Trophoblast cell (in vitro differentiated cells and primary cell): ENCODE results near the gene ABI1.

ENCODE experiments used
- DNase-seq, 2 donors: peaks; one replicate each; pipeline ENCODE4 v3.0.0-alpha.2; 2016
- H2AFZ ChIP-seq: 2 replicates; pipeline ENCODE4 v1.6.1; 2013; ENCODE audit warnings: low read length, moderate library complexity, mild to moderate bottlenecking; ENCODE audit not compliant: insufficient read depth, poor library complexity
- H2AK5ac ChIP-seq: 2 replicates; pipeline ENCODE4 v1.6.1; 2013; ENCODE audit warnings: mild to moderate bottlenecking, low read length
- H2BK120ac ChIP-seq: 2 replicates; pipeline ENCODE4 v1.6.1; 2013; ENCODE audit warnings: low read length, mild to moderate bottlenecking, moderate library complexity; ENCODE audit not compliant: insufficient read depth, poor library complexity
- H2BK12ac ChIP-seq: 2 replicates; pipeline ENCODE4 v1.6.1; 2013; ENCODE audit warnings: mild to moderate bottlenecking, low read length, moderate library complexity
- H2BK5ac ChIP-seq: 2 replicates; pipeline ENCODE4 v1.6.1; 2013; ENCODE audit warnings: low read length, low read depth, moderate library complexity, mild to moderate bottlenecking; ENCODE audit not compliant: poor library complexity
- H3K14ac ChIP-seq: 2 replicates; pipeline ENCODE4 v1.6.1; 2013; ENCODE audit warnings: mild to moderate bottlenecking, low read length
- H3K18ac ChIP-seq: 2 replicates; pipeline ENCODE4 v1.6.1; 2013; ENCODE audit warnings: mild to moderate bottlenecking, low read length
- H3K23ac ChIP-seq: 2 replicates; pipeline ENCODE4 v1.6.1; 2013; ENCODE audit warnings: low read length
- H3K27ac ChIP-seq: 2 replicates; pipeline ENCODE4 v1.5.1; 2013; ENCODE audit warnings: low read depth, mild to moderate bottlenecking, inconsistent platforms, low read length, moderate library complexity
- H3K27me3 ChIP-seq: 2 replicates; pipeline ENCODE4 v1.6.1; 2013; ENCODE audit warnings: inconsistent platforms, mild to moderate bottlenecking, low read length, moderate library complexity; ENCODE audit not compliant: insufficient read depth
- H3K36me3 ChIP-seq, 2 experiments: 1 replicate in 1 of 2; 2 replicates in 1 of 2; pipeline ENCODE4 v1.6.1; 2013; ENCODE audit warnings: low read length in 2 of 2, mild to moderate bottlenecking in 2 of 2, moderate library complexity in 1 of 2; ENCODE audit not compliant: insufficient read depth in 2 of 2, control insufficient read depth in 1 of 2
- H3K4ac ChIP-seq: 2 replicates; pipeline ENCODE4 v1.6.1; 2013; ENCODE audit warnings: low read depth, mild to moderate bottlenecking, low read length, moderate library complexity
- H3K4me1 ChIP-seq, 2 experiments: 1 replicate in 1 of 2; 2 replicates in 1 of 2; pipeline ENCODE4 v1.6.1; 2013; ENCODE audit warnings: low read length in 2 of 2, mild to moderate bottlenecking in 2 of 2, moderate library complexity in 1 of 2; ENCODE audit not compliant: insufficient read depth in 2 of 2, control insufficient read depth in 1 of 2
- H3K4me2 ChIP-seq: 2 replicates; pipeline ENCODE4 v1.6.1; 2013; ENCODE audit warnings: inconsistent platforms, mild to moderate bottlenecking, low read length, moderate library complexity
- H3K4me3 ChIP-seq: 2 replicates; pipeline ENCODE4 v1.5.1; 2013; ENCODE audit warnings: mild to moderate bottlenecking, low read depth, low read length, inconsistent platforms
- H3K79me1 ChIP-seq: one replicate; pipeline ENCODE4 v1.6.1; 2013; ENCODE audit warnings: low read length
- H3K79me2 ChIP-seq: 2 replicates; pipeline ENCODE4 v1.6.1; 2013; ENCODE audit warnings: low read length, mild to moderate bottlenecking; ENCODE audit not compliant: control insufficient read depth, insufficient read depth, poor library complexity
- H3K9ac ChIP-seq: 2 replicates; pipeline ENCODE4 v1.6.1; 2013; ENCODE audit warnings: mild to moderate bottlenecking, low read length
- H3K9me3 ChIP-seq: 2 replicates; pipeline ENCODE4 v1.6.1; 2013; ENCODE audit warnings: low read depth, mild to moderate bottlenecking, control low read depth, inconsistent platforms, low read length; ENCODE audit not compliant: insufficient read depth
- H4K12ac ChIP-seq: 2 replicates; pipeline ENCODE4 v1.6.1; 2013; ENCODE audit warnings: low read depth, mild to moderate bottlenecking, low read length, moderate library complexity
- H4K8ac ChIP-seq: 2 replicates; pipeline ENCODE4 v1.6.1; 2013; ENCODE audit warnings: low read depth, mild to moderate bottlenecking, low read length, moderate library complexity
- H4K91ac ChIP-seq: one replicate; pipeline ENCODE4 v1.6.1; 2013; ENCODE audit warnings: low read depth, mild to moderate bottlenecking, low read length, moderate library complexity
- WGBS: extraction: QIAGEN DNeasy Blood & Tissue Kit; methylation state at CpG from one replicate; pipeline ENCODE4 v1.1.7; 2013; ENCODE audit warnings: missing lambda C conversion rate; ENCODE audit not compliant: insufficient read length, insufficient coverage; ENCODE audit errors: extremely low coverage; 5-methylcytosine and 5-hydroxymethylcytosine counted together

ABI1 gene

GRCh38 chr10:26780793-26781601, 79.8 kb downstream of the ABI1 start:
- Histone ChIP-seq H2BK120ac (peak overlapping the region; percentile 67), H4K8ac (peak overlapping the region; percentile 11), H2BK5ac (peak overlapping the region; percentile 84), H3K23ac (no peak overlapping the region), H4K12ac (no peak overlapping the region), H4K91ac (peak overlapping the region; percentile 49), H3K36me3 (no peaks in the 10 kb centered on the region), H3K9me3 (no peaks in the 10 kb centered on the region), H3K79me2 (peaks cover 1% of the 10 kb centered on the region), H3K9ac (no peak overlapping the region), H3K4ac (peak overlapping the region; percentile 13), H3K27me3 (no peaks in the 10 kb centered on the region), H2BK12ac (peak overlapping the region; percentile 13), H2AFZ (no peak overlapping the region), H3K4me2 (peak overlapping the region; percentile 17), H3K14ac (peak overlapping the region; percentile 71), H3K4me1 (peaks cover 19 to 34% of the 10 kb centered on the region in 2 experiments), H3K4me3 (no peak overlapping the region), H2AK5ac (peak overlapping the region; percentile 25), H3K27ac (peak overlapping the region; percentile 94), H3K18ac (peak overlapping the region; percentile 54), H3K79me1 (peaks cover 22% of the 10 kb centered on the region)
- WGBS: no CpG with 5 or more reads among the region's 4 CpGs
- peak; percentile 97 to 99 for DNase-seq

GRCh38 chr10:26780106-26780792, 80.5 kb downstream of the ABI1 start:
- peak overlapping the region; percentile 54 for H3K18ac ChIP-seq
- peak overlapping the region; percentile 25 for H2AK5ac ChIP-seq
- H2BK12ac ChIP-seq: peak overlapping the region; percentile 13
- no peak overlapping the region for H3K9ac ChIP-seq
- H3K27ac ChIP-seq: peak overlapping the region; percentile 94
- H3K4me2 ChIP-seq: peak overlapping the region; percentile 22
- H2AFZ ChIP-seq: no peak overlapping the region
- no peaks in the 10 kb centered on the region for H3K9me3 ChIP-seq
- H3K79me2 ChIP-seq: peaks cover 1% of the 10 kb centered on the region
- H3K27me3 ChIP-seq: no peaks in the 10 kb centered on the region
- peak; percentile 40 to 67 for DNase-seq
- peak overlapping the region; percentile 49 for H4K91ac ChIP-seq
- H3K79me1 ChIP-seq: peaks cover 24% of the 10 kb centered on the region
- H3K14ac ChIP-seq: peak overlapping the region; percentile 71
- no peak overlapping the region for H4K12ac ChIP-seq
- H3K23ac ChIP-seq: no peak overlapping the region
- no peaks in the 10 kb centered on the region for H3K36me3 ChIP-seq
- peak overlapping the region; percentile 11 for H4K8ac ChIP-seq
- H2BK5ac ChIP-seq: peak overlapping the region; percentile 84
- WGBS: no CpG with 5 or more reads among the region's 8 CpGs
- peak overlapping the region; percentile 13 for H3K4ac ChIP-seq
- H3K4me3 ChIP-seq: no peak overlapping the region
- H3K4me1 ChIP-seq: peaks cover 19 to 31% of the 10 kb centered on the region in 2 experiments
- peak overlapping the region; percentile 67 for H2BK120ac ChIP-seq

GRCh38 chr10:26779176-26779860, 81.4 kb downstream of the ABI1 start:
- Histone ChIP-seq H2AFZ (no peak overlapping the region), H3K4ac (peak overlapping the region; percentile 4), H3K9ac (no peak overlapping the region), H3K14ac (no peak overlapping the region), H2BK5ac (peak overlapping the region; percentile 32), H3K23ac (no peak overlapping the region), H3K27ac (peak overlapping the region; percentile 94), H3K27me3 (no peaks in the 10 kb centered on the region), H3K36me3 (no peaks in the 10 kb centered on the region), H4K12ac (no peak overlapping the region), H3K79me1 (peaks cover 24% of the 10 kb centered on the region), H2BK12ac (no peak overlapping the region), H2AK5ac (no peak overlapping the region), H3K18ac (no peak overlapping the region), H2BK120ac (peak overlapping the region; percentile 16), H4K8ac (no peak overlapping the region), H3K4me1 (peaks cover 19 to 31% of the 10 kb centered on the region in 2 experiments), H3K4me3 (no peak overlapping the region), H3K79me2 (peaks cover 1% of the 10 kb centered on the region), H3K9me3 (no peaks in the 10 kb centered on the region), H4K91ac (no peak overlapping the region), H3K4me2 (no peak overlapping the region)
- no CpG with 5 or more reads among the region's 4 CpGs for WGBS
- peak; percentile 8 to 65 for DNase-seq

- no peak for DNase-seq
- Histone ChIP-seq H3K27ac (no peak overlapping the region), H2AK5ac (no peak overlapping the region), H3K27me3 (no peaks in the 10 kb centered on the region), H2BK12ac (no peak overlapping the region), H4K91ac (peak overlapping the region; percentile 4), H3K9ac (no peak overlapping the region), H2BK5ac (no peak overlapping the region), H3K9me3 (no peaks in the 10 kb centered on the region), H2AFZ (no peak overlapping the region), H3K14ac (no peak overlapping the region), H3K79me2 (peaks cover 3% of the 10 kb centered on the region), H3K4ac (peak overlapping the region; percentile 7), H3K23ac (no peak overlapping the region), H3K18ac (no peak overlapping the region), H2BK120ac (peak overlapping the region; percentile 30), H4K12ac (no peak overlapping the region), H3K4me3 (no peak overlapping the region), H3K4me1 (peaks cover 15 to 27% of the 10 kb centered on the region in 2 experiments), H3K79me1 (peaks cover 24% of the 10 kb centered on the region), H3K36me3 (no peaks in the 10 kb centered on the region), H4K8ac (no peak overlapping the region), H3K4me2 (no peak overlapping the region)
- no CpG with 5 or more reads among the region's 2 CpGs for WGBS
Observed at GRCh38 chr10:26777686-26778085, 83.1 kb downstream of the ABI1 start.
